GM23338 (cell line): ENCODE data around the gene C15orf62.

Experiments
- CREB1 ChIP-seq: fragments of 250-450 bp; sonication (Bioruptor Pico); IDR thresholded peaks from 2 replicates; pipeline ENCODE4 v1.5.0; 2020; ENCODE audit warnings: low read depth, mild to moderate bottlenecking, moderate library complexity
- CTCF ChIP-seq, 2 experiments: fragments of 200-600 bp in 1 of 2; sonication (generic) in 1 of 2; conservative IDR thresholded peaks; 2 replicates each; pipeline versions ENCODE4 v1.5.1 to v1.6.1; 2016 to 2017; ENCODE audit warnings: antibody characterized with exemption in 2 of 2, low read depth in 2 of 2, mild to moderate bottlenecking in 2 of 2, moderate library complexity in 1 of 2
- ETS1 ChIP-seq: IDR thresholded peaks from 2 replicates; pipeline ENCODE4 v1.6.1; 2016; ENCODE audit warnings: antibody characterized with exemption
- EZH2 ChIP-seq: fragments of 200-600 bp; sonication (generic); IDR thresholded peaks from one replicate; pipeline ENCODE4 v1.8.0; 2017; ENCODE audit warnings: antibody characterized with exemption, mild to moderate bottlenecking, low read depth; ENCODE audit not compliant: unreplicated experiment
- EZH2phosphoT487 ChIP-seq: fragments of 200-600 bp; sonication (generic); IDR thresholded peaks from one replicate; pipeline ENCODE4 v1.8.1; 2018; ENCODE audit warnings: antibody characterized with exemption; ENCODE audit not compliant: unreplicated experiment
- JUNB ChIP-seq: IDR thresholded peaks from one replicate; pipeline ENCODE4 v1.6.1; 2016; ENCODE audit warnings: antibody characterized with exemption; ENCODE audit not compliant: unreplicated experiment
- NANOG ChIP-seq: IDR thresholded peaks from 2 replicates; pipeline ENCODE4 v1.6.1; 2016; ENCODE audit warnings: antibody characterized with exemption, borderline replicate concordance
- POLR2AphosphoS5 ChIP-seq: IDR thresholded peaks from 2 replicates; pipeline ENCODE4 v1.6.1; 2016; ENCODE audit warnings: antibody characterized with exemption, low read depth
- REST ChIP-seq: IDR thresholded peaks from one replicate; pipeline ENCODE4 v1.6.1; 2018; ENCODE audit warnings: antibody characterized with exemption; ENCODE audit not compliant: unreplicated experiment
- STAT1 ChIP-seq: IDR thresholded peaks from one replicate; pipeline ENCODE4 v1.6.1; 2016; ENCODE audit warnings: antibody characterized with exemption; ENCODE audit not compliant: unreplicated experiment
- ZNF114 ChIP-seq: fragments of 250-450 bp; sonication (Bioruptor Pico); IDR thresholded peaks from 2 replicates; pipeline ENCODE4 v1.5.0; 2020; ENCODE audit warnings: mild to moderate bottlenecking, moderate library complexity
- ZNF331 ChIP-seq: fragments of 250-450 bp; sonication (Bioruptor Pico); IDR thresholded peaks from 2 replicates; pipeline ENCODE4 v1.5.0; 2020; ENCODE audit warnings: low read depth, mild to moderate bottlenecking, moderate library complexity
- ZNF462 ChIP-seq: fragments of 250-450 bp; sonication (Bioruptor Pico); IDR thresholded peaks from 2 replicates; pipeline ENCODE4 v1.5.0; 2020; ENCODE audit warnings: mild to moderate bottlenecking, moderate library complexity

- TF ChIP-seq CTCF (conservative IDR thresholded peaks at IDR 0.05; ENCODE audit: low read depth in 2 of 2) (no peak), CREB1 (CRISPR knock-in tag) (no peak), POLR2AphosphoS5 (no peak), EZH2phosphoT487 (no peak), ZNF114 (no peak), EZH2 (no peak), NANOG (no peak), ZNF331 (CRISPR knock-in tag) (no peak), REST (no peak), JUNB (no peak), ZNF462 (CRISPR knock-in tag) (no peak), ETS1 (no peak), STAT1 (no peak)
Measured at GRCh38 chr15:40799523-40799922, 29.7 kb downstream of the C15orf62 start.
